Left colon (tissue), 2 donors: ENCODE results near the gene SLC26A8. TPM values are rescaled to one million over a fixed set of nuclear protein-coding genes. Genes with fewer than 3 reads are reported as not detected.

Experiments
- ATAC-seq: fragments of 200-7000 bp; cut with Tn5 transposase; one replicate; pipeline ENCODE4 v1.9.1; 2020; ENCODE audit warnings: mild to moderate bottlenecking, moderate library complexity
- DNase-seq, 2 donors: peaks; one replicate each; pipeline ENCODE4 v3.0.0-alpha.2; 2020
- intact Hi-C, 2 donors: fragments of 100-400 bp; cut with DNase I in 1 of 2; cut with micrococcal nuclease in 1 of 2; formaldehyde crosslinking; loops; one replicate each; pipeline versions ENCODE4 v1.11.2 to v1.14.0; 2022; cut with DNase I, micrococcal nuclease
- total RNA-seq, 2 donors: library from RNA; stranded (reverse); fragmentation: NEBNext Ultra II Directional; extraction: Animal tissue kit (Norgen Biotek cat#: 25700); gene quantifications; one replicate each; pipeline ENCODE4 v1.2.1, GENCODE V29; 2021
- donor health status: DM: no; HTN: no; CAD: no.
- donor health status: DM: yes; HTN: yes; CAD: no.

The SLC26A8 gene
- total RNA-seq, 2 donors from 2014 or later = 0.18 to 0.50 TPM

- intact Hi-C loops = no loop called here
- DNase-seq (no peak), ATAC-seq (no peak)
These were observed 119.2 kb downstream of the SLC26A8 start for GRCh38 chr6:35905141-35905785.

- ATAC-seq (no peak), DNase-seq (no peak)
- intact Hi-C loops = no loop called here
These were observed 120.8 kb downstream of the SLC26A8 start for GRCh38 chr6:35903679-35904078.

- ATAC-seq = no peak
- intact Hi-C loops = no loop called here
- no peak for DNase-seq
These were observed 124.0 kb downstream of the SLC26A8 start for GRCh38 chr6:35900448-35900847.

GRCh38 chr6:35898003-35898402, 126.4 kb downstream of the SLC26A8 start:
- ATAC-seq (no peak), DNase-seq (no peak)
- intact Hi-C loops = no loop called here

- DNase-seq = no peak
- intact Hi-C loops = no loop called here
- no peak for ATAC-seq
These were observed 127.0 kb downstream of the SLC26A8 start for GRCh38 chr6:35897486-35897885.

GRCh38 chr6:35897036-35897435, 127.4 kb downstream of the SLC26A8 start:
- ATAC-seq (no peak), DNase-seq (no peak)
- intact Hi-C loops = no loop called here

GRCh38 chr6:35896228-35896627, 128.2 kb downstream of the SLC26A8 start:
- intact Hi-C loops = no loop called here
- ATAC-seq (no peak), DNase-seq (no peak)

- ATAC-seq = no peak
- intact Hi-C loops = no loop called here
- DNase-seq = no peak
These were observed 128.9 kb downstream of the SLC26A8 start for GRCh38 chr6:35895560-35895959.

GRCh38 chr6:35894776-35895175, 129.7 kb downstream of the SLC26A8 start:
- DNase-seq = no peak
- intact Hi-C loops = no loop called here
- no peak for ATAC-seq

Other genes with a start within 250 kb of the SLC26A8 start
- not detected for gene CLPSL2, start 248.0 kb downstream of the SLC26A8 start, total RNA-seq
- not detected for gene CLPSL1, start 243.6 kb downstream of the SLC26A8 start, total RNA-seq
- gene CLPS, start 227.3 kb downstream of the SLC26A8 start, total RNA-seq = 1 to 10 TPM in 1 of 2 donors, not detected in 1; 1.3 TPM
- not detected for gene LHFPL5, start 219.3 kb downstream of the SLC26A8 start, total RNA-seq
- gene SRPK1, start 103.5 kb downstream of the SLC26A8 start, total RNA-seq = 10 to 100 TPM; 81.3 to 95.1 TPM
- gene MAPK14, start 3.2 kb upstream of the SLC26A8 start, total RNA-seq = 10 to 100 TPM; 60.0 to 69.8 TPM
- 100 to 1,000 TPM; 184 to 186 TPM for gene MAPK13, start 105.9 kb upstream of the SLC26A8 start, total RNA-seq
- 10 to 100 TPM; 75.0 to 75.6 TPM for gene BRPF3, start 172.1 kb upstream of the SLC26A8 start, total RNA-seq
- under 1 TPM; 0.43 to 0.53 TPM for gene PNPLA1, start 245.4 kb upstream of the SLC26A8 start, total RNA-seq